ENCODE results near the gene LNX1.

DNA sequence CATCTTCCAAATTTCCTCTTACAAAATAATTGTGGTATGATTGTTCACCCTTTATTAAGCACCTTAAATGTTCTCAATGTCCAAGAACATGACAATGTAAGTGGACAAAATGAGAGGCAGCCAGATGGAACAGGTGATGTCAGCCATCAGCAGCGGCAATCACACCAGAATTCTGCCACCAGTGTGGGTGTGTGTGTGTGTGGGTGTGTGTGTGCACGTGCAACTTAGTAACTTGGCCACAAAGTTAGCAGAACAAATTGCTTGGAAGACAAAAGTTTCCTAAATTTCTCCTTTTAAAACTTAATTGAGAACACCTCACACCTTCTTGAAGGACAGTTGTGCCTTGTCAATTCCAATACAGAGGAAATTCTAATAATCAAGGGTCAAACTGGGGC lies 18.7 kb downstream of the LNX1 start:
- TF ChIP-seq EP300 (IDR thresholded peaks at IDR 0.05) (no peak), CTCF (IDR thresholded peaks at IDR 0.05) (no peak), POLR2A (IDR thresholded peaks at IDR 0.05) (no peak)
